Left ventricle myocardium inferior (tissue), 1 donor: Measurements from ENCODE around the gene MYOZ3. TPM values are rescaled to one million over a fixed set of nuclear protein-coding genes. Genes with fewer than 3 reads are reported as not detected.

ENCODE experiments used
- DNase-seq: peaks from one replicate; pipeline ENCODE4 v3.0.0-alpha.2; 2020
- H3K27ac ChIP-seq: fragments of 200-600 bp; replicated peaks from 2 replicates; pipeline ENCODE4 v1.8.0; 2021
- H3K27me3 ChIP-seq: fragments of 200-600 bp; 2 replicates; pipeline ENCODE4 v1.8.0; 2021; ENCODE audit warnings: low read depth
- H3K36me3 ChIP-seq: fragments of 200-600 bp; 2 replicates; pipeline ENCODE4 v1.8.0; 2021
- H3K4me1 ChIP-seq: fragments of 200-600 bp; 2 replicates; pipeline ENCODE4 v1.8.0; 2021
- H3K4me3 ChIP-seq: fragments of 200-600 bp; 2 replicates; pipeline ENCODE4 v1.8.0; 2021; ENCODE audit warnings: mild to moderate bottlenecking, moderate library complexity
- H3K9me3 ChIP-seq: fragments of 200-600 bp; replicated peaks from 2 replicates; pipeline ENCODE4 v1.8.0; 2021
- intact Hi-C: fragments of 100-400 bp; cut with micrococcal nuclease; formaldehyde crosslinking; loops from one replicate; pipeline ENCODE4 v1.11.0; 2022
- total RNA-seq: library from RNA; stranded (reverse); fragmentation: NEBNext Ultra II Directional; extraction: Animal tissue kit (Norgen Biotek cat#: 25700); gene quantifications from one replicate; pipeline ENCODE4 v1.2.1, GENCODE V29; 2021
- TF ChIP-seq, protein P1 (sequence below): fragments of 200-600 bp; IDR thresholded peaks from 2 replicates; pipeline ENCODE4 v1.8.0; 2021; ENCODE audit warnings: antibody characterized with exemption, mild to moderate bottlenecking, borderline replicate concordance
- donor health status: DM: no; HTN: yes; CAD: no; lungs with severe emphysema.

The MYOZ3 gene
- total RNA-seq, 1 donor from 2014 or later, result 6.2 TPM

DNA sequence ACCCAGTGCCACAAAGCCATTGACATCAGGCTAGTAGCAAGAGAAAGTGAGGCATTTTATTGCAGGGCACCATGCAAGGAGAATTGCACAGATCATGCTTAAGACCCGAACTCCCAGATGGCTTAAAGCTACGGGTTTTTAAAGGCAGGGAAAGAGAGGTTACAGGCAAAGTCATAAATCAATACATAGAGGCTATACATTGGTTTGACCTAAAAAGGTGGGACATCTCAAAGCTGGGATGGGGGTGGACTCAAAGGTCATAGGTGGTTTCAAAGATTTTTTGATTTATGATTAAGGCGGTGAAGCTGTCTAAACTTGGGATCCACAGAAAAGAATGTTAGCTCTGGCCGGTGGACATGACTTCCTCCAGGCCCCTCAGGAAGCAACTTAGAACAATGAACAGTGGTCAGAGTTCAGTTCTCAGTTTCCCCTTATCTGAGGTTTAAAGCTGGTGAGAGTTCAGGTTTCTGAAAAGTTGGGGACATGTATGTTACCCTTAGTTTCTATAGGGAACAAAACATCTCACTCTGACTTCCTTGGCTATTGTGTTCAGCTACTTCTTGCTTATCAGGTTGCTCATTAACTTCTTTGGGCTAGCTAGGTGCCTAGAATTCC, 45.8 kb downstream of the MYOZ3 start:
- TF ChIP-seq, protein P1, sequence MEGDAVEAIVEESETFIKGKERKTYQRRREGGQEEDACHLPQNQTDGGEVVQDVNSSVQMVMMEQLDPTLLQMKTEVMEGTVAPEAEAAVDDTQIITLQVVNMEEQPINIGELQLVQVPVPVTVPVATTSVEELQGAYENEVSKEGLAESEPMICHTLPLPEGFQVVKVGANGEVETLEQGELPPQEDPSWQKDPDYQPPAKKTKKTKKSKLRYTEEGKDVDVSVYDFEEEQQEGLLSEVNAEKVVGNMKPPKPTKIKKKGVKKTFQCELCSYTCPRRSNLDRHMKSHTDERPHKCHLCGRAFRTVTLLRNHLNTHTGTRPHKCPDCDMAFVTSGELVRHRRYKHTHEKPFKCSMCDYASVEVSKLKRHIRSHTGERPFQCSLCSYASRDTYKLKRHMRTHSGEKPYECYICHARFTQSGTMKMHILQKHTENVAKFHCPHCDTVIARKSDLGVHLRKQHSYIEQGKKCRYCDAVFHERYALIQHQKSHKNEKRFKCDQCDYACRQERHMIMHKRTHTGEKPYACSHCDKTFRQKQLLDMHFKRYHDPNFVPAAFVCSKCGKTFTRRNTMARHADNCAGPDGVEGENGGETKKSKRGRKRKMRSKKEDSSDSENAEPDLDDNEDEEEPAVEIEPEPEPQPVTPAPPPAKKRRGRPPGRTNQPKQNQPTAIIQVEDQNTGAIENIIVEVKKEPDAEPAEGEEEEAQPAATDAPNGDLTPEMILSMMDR, result no peak
- H3K27me3 ChIP-seq, result no peaks in the 10 kb centered on the region
- peaks cover 9% of the 10 kb centered on the region for H3K4me1 ChIP-seq
- peaks cover 33% of the 10 kb centered on the region for H3K36me3 ChIP-seq
- no peaks in the 10 kb centered on the region for H3K9me3 ChIP-seq
- H3K4me3 ChIP-seq, result no peak overlapping the region
- no peak overlapping the region for H3K27ac ChIP-seq
- no peak for DNase-seq
- intact Hi-C loops, result loop anchor here (10.0 kb wide), 1 partner anchor 142 kb away; no protein-coding TSS in a partner anchor

DNA sequence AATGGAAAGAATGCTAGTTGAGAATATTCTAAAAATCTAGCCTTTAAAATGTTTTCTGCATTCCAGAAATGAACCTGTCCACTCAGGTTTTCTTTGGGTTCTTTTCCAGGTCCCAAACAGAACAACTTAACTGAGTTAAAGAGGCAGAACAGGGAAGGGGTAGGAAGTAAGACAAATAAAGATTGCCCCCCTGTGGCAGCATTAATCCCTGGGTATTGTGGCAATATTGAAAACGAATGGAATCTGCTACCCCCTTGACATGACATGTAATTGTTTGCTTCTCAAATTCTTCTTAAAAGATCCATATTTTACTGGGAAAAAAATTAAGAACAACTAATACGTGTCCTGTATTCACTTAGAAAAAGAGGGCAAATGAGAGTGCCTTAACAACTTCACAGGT, 49.1 kb downstream of the MYOZ3 start:
- peaks cover 66% of the 10 kb centered on the region for H3K36me3 ChIP-seq
- no peak overlapping the region for H3K27ac ChIP-seq
- intact Hi-C loops, result no loop called here

DNA sequence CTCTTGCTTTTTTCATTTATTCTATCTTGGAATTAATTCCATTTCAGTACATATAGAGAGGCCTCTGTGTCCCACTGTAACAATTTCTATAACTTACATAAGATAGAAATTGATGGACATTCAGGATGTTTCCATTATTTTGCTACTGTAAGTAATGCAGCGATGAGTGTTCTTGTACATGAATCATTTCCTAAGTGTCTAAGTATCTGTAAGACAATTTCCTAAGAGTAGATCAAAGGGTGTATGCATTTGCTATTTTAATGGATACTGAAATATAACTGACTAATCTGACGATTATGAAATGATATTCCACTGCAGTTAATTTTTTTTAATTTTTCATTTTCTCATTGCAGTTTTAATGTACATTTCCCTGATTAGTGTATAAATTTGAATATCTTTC, 62.8 kb downstream of the MYOZ3 start:
- intact Hi-C loops, result no loop called here
- Histone ChIP-seq H3K4me3 (no peak overlapping the region), H3K4me1 (no peaks in the 10 kb centered on the region), H3K9me3 (no peaks in the 10 kb centered on the region), H3K36me3 (peaks cover 90% of the 10 kb centered on the region), H3K27ac (no peak overlapping the region), H3K27me3 (no peaks in the 10 kb centered on the region)
- TF ChIP-seq, protein P1, result no peak
- DNase-seq, result no peak

More for the DNA sequence above, 49.1 kb downstream of the MYOZ3 start:
- H3K9me3 ChIP-seq, result no peaks in the 10 kb centered on the region
- TF ChIP-seq, protein P1, result peak; percentile 54
- no peaks in the 10 kb centered on the region for H3K27me3 ChIP-seq
- H3K4me1 ChIP-seq, result peaks cover 9% of the 10 kb centered on the region
- no peak overlapping the region for H3K4me3 ChIP-seq
- DNase-seq, result no peak

Other genes with a start within 250 kb of the MYOZ3 start
- 251 TPM for gene CD74, start 248.3 kb upstream of the MYOZ3 start, total RNA-seq
- 1,202 TPM for gene RPS14, start 211.5 kb upstream of the MYOZ3 start, total RNA-seq
- 58.9 TPM for gene NDST1, start 153.1 kb upstream of the MYOZ3 start, total RNA-seq
- gene SYNPO, start 20.6 kb upstream of the MYOZ3 start, total RNA-seq, result 715 TPM
- 25.2 TPM for gene RBM22, start 39.8 kb downstream of the MYOZ3 start, total RNA-seq
- gene DCTN4, start 97.8 kb downstream of the MYOZ3 start, total RNA-seq, result 43.1 TPM
- gene SMIM3, start 117.5 kb downstream of the MYOZ3 start, total RNA-seq, result 15.7 TPM
- not detected for gene IRGM, start 185.3 kb downstream of the MYOZ3 start, total RNA-seq
- gene ZNF300, start 243.7 kb downstream of the MYOZ3 start, total RNA-seq, result 1.1 TPM